GM13976 (cell line): ENCODE data around the gene WWC2.

Source experiments
- DNase-seq: peaks from one replicate; pipeline ENCODE4 v3.0.0; 2012; ENCODE audit warnings: low spot score
- CTCF ChIP-seq: IDR thresholded peaks from 2 replicates; pipeline ENCODE4 v1.5.1; 2012; ENCODE audit warnings: borderline replicate concordance, mild to moderate bottlenecking; ENCODE audit not compliant: insufficient read depth; ENCODE audit errors: extremely low read depth, missing control alignments, control extremely low read depth
- in situ Hi-C: fragments of 300-500 bp; cut with MboI; formaldehyde crosslinking; loops from one replicate; pipeline ENCODE4 v1.12.0; 2022; ENCODE audit warnings: low sequenced_read_pairs, mixed read lengths, inconsistent platforms; ENCODE audit not compliant: unreplicated experiment

The WWC2 gene

GRCh38 chr4:183353557-183353956, 254.5 kb downstream of the WWC2 start:
- in situ Hi-C loops: no loop called here
- DNase-seq: no peak
- TF ChIP-seq CTCF: no peak

GRCh38 chr4:183354219-183354618, 255.2 kb downstream of the WWC2 start:
- no peak for TF ChIP-seq CTCF
- in situ Hi-C loops: no loop called here
- DNase-seq: no peak

GRCh38 chr4:183355405-183355804, 256.3 kb downstream of the WWC2 start:
- DNase-seq: no peak
- no peak for TF ChIP-seq CTCF
- in situ Hi-C loops: no loop called here

- in situ Hi-C loops: no loop called here
- DNase-seq: no peak
- TF ChIP-seq CTCF: no peak
These were observed 257.2 kb downstream of the WWC2 start for GRCh38 chr4:183356173-183356830.

- TF ChIP-seq CTCF: no peak
- in situ Hi-C loops: no loop called here
- DNase-seq: no peak
These were observed 258.0 kb downstream of the WWC2 start for GRCh38 chr4:183356931-183357675.

GRCh38 chr4:183358215-183358755, 259.2 kb downstream of the WWC2 start:
- no peak for TF ChIP-seq CTCF
- in situ Hi-C loops: no loop called here
- no peak for DNase-seq
